HG03045 (cell line): ENCODE data around the gene AQP10.
A peak's percentile ranks its signal among the peaks of the same experiment; 100 is the strongest.
"Not testable (repeated sequence)": the region's sequence is repeated elsewhere in the genome, so short reads cannot be mapped to it uniquely, and the experiment has no call there.

Experiments
- ATAC-seq: cut with Tn5 transposase; IDR thresholded peaks from one replicate; pipeline ENCODE4 v1.9.1; 2021; ENCODE audit warnings: mild to moderate bottlenecking, moderate library complexity; ENCODE audit not compliant: unreplicated experiment

Gene AQP10

DNA sequence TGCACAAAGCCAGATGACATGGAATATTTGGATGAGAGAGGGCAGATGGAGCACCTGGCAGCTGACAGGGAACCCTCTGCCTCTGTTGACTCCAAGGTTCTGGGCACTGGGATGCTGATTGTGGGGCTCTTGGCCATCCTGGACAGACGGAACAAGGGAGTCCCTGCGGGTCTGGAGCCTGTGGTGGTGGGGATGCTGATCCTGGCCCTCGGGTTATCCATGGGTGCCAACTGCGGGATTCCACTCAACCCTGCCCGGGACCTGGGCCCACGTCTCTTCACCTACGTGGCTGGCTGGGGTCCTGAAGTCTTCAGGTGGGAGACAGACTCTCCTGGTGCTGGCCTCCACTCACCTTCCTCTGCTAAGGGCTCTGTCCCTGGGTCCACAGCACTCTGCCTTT lies 2.6 kb downstream of the AQP10 start:
- no peak for ATAC-seq

DNA sequence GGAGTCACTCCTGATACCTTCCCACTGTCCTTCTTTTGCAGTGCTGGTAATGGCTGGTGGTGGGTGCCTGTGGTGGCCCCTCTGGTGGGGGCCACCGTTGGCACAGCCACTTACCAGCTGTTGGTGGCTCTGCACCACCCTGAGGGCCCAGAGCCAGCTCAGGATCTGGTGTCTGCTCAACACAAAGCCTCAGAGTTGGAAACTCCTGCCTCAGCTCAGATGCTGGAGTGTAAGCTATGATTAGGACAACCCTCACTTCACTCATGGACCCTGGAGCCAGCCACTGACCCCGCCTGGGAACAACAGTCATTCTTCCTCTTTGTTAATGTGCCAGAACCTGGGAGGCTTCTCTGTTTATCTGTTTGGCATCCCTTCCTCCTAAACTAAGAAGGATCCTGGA lies 3.3 kb downstream of the AQP10 start:
- no peak for ATAC-seq

DNA sequence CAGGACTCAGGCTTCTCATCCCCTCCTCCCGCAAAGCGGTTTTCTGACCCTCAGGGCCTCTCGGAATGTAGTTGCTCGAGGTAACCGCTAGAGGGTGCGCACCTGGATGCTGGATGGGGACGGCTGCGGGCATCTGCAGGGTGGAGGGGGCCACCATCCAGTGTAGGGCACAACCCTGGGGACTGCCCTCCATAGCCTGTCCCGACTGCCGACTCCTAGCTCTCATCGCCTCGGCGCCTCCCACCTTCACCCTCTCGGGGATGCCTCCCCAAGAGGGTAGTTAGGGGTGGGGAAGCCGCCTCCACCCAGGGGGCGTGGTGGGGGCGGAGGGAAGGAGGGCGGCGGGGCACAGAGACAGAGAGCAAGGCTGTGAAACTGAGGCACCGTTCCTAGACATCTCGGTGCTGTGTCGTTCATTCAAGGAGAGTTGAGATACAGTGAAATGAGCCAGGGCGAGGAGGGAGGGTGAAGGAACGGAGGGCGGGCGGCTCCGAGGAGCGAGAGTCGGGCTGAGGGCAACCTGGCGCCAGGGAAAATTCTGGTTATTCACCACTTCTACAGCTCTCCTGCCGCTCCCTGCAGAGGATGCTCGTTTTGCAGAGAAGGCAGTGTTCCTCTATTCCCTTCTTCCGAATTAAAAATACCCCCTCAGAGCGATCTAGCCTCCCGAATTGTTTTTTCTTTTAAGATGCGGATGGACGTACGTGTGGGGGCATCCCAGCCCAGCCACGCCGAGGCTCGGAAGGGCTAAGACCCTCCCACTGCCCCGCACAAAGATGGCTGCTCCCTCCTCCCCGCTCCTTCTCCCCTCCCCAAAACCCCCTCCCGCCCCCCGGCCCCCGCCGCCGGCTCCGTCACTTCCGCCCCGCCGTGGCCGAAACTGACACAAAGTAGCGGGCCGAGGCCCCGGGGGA lies 4.0 kb downstream of the AQP10 start, which contains the start of gene ATP8B2:
TSS of gene ATP8B2 (plus strand) at position 857 of the 914 bp plus-strand sequence. CDS start 2,617 bp downstream, outside the sequence.
- peak; percentile 50 for ATAC-seq

DNA sequence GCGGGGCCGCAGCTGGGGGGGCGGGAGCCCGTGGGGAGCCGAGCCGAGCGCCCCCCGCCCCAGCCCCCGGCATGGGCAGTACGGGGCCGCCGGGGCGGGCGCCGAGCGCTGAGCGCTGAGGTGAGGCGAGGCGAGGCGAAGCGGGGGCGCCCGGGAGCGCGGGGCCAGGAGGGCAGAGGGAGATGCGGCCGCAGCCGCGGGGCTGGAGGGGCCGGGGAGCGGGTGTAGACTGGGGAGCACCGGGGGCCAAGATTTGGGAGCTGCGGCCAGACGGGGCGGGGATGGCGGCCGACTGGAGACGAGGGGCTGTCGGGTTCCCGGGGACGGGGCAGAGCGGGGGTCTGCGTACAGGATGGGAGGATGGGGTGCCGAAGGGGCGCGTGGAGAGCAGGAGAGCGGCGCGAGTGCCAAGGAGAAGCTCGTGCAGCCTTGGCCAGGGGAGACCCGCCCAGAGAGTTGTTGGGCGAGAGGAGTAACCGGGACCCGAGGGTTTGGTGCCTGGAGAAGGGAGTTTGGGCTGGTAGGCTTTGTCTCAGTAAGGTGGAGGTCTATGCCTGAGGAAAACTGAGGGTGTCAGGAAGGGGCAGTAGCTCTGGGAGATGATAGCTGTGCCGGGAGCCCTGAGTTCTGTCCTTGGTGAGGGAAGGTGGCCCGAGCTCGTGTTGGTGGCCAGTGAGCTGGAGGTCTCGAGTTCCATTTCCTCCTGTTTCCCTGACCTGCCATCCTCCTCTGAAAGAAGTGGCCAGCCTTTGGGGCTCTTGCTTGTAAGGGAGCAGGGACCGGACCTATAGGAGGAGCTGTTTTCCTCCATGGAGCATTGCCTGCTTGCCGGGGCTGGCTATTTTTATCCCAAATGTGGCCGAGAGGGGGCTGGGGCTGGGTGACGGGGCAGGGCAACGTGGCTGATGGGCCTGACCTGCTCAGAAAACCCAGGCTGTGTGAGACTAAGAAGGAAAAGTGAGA lies 5.0 kb downstream of the AQP10 start:
- no peak for ATAC-seq

DNA sequence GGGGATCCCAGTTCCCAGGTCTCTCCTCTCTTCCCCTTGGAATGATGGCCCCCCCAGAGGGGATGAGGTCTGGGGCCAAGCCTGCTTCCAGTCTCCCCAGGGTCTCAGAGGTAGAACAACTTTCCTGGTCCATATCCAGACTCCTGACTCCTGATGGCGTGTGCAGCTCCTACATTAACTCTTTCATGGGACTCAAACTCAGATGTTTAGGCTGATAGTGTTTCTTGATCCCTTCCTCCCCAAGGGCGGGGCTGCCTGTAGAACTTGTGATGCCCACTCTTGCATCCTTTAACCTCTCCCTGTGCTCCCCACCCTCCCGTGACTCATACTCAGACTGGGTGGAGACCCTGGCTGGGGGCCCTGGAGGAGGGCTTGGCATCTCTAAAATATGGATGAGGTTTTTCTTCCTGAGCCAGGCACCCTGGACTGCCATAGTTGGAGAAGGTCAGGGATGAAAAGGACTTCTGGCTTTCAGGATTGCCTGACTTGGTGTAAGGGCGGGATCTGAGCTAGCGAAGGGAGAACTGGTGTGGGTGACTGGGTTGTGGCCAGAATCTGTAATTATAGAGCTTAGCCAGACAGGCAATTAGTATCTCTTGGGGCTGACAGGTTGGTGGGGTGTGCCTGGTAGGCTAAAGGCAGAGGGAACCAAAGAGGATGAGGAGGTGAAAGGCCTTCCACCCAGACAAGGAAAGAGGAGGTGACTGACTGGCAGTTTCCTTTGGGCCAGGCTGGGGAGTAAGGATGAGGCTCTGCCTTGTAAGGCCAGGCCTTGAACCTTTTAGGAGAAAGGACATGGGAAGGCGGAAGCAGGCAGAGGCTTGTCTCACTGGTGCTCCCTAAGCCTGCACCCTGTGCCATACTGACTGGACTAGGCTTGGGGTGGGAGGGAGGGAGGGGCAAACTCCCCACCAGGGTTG lies 5.9 kb downstream of the AQP10 start:
- ATAC-seq, result no peak

DNA sequence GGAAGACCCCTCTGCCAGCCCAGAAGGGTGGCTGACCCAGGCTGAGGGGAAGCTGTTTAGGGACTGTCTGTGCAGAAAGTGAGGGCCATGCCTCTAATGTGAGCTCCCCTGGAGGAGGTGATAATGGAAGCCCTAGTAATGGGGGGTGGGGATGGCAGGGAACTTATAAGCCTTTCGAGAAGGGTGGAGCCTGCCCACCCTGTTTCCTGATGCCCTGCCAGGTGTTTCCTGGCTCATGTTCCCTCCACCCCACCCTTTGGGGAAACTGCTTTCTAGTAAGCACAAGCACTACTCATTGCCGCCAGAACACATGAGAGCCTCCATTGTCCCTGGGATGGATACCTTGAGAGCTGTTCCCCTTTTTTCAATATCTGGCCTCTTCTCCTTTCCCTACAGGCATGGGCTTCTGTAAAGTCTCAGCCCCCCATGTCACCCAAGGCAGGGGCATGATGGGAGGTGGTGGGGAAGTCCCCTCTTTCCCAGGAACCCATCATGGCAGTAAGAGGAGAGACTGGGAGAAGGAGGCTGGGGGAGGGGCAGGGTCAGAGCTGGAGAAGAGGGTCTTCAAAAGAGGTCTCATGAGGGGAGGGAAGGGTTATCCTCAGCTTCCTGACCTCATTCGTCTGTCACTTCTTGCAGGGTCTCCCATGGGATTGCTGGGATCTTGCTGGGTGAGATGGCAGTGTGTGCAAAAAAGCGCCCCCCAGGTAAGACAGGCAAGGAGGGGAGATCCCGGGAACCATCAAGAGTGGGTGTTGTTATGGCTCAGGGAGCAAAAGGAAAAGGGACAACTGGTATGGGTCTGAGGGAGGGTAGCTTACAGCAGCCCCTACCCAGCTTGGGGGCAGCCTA lies 6.8 kb downstream of the AQP10 start:
- no peak for ATAC-seq

DNA sequence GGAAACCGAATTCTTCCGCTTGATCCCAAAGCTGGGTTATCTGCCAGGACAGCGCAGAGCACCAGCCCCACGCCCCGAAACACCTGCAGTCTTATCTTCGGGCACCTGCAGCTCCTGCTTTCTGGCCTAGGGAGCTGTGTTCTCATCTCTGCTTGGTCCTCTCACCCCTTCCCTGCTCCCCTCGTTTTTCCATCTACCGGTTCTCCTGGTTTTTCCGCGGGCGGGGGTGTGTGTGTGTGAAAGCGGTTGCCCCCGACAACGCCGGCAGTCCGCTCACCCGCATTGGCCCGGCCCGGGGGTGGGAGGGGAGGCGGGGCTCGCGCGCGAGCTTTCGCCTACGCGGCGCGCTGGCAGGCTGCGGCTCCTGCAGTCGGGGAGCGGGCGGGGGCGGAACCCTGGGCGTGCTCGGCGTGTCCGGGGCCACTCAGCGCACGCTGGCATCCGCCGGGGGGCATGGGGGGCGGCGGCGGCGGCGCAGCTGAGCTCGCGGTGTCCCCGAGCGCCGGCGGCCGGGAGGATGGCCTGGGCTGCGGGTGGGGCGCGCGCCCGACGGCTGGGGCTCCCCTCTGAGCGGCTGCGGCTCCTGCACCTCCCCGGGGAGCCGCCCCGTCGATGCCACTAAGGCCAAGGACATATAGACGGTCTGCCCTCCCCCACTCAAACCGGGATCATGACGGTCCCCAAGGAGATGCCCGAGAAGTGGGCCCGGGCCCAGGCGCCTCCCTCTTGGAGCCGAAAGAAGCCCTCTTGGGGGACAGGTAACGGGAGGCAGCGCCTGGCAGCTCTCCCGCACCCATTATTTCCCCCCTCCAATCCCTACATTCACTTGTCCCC lies 7.6 kb downstream of the AQP10 start:
- peak; percentile 41 for ATAC-seq

DNA sequence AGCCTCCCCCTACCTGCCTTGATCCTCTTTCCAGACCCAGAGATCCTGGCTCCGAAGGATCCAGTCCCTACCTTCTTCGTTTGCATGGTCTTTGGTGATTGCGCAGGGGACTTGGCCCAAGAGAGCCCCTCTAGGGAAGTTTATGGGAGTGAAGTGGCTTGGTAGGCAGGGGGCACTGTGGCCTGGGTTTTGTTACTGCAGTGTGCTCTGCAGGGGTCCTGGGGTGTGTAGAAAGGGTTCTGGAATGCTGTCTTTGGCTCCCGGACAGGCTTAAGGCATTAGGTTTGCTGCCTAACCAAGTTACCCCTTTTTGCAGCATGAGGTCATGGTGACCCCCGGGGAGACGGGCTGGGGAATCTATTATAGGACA lies 8.2 kb downstream of the AQP10 start:
- no peak for ATAC-seq

DNA sequence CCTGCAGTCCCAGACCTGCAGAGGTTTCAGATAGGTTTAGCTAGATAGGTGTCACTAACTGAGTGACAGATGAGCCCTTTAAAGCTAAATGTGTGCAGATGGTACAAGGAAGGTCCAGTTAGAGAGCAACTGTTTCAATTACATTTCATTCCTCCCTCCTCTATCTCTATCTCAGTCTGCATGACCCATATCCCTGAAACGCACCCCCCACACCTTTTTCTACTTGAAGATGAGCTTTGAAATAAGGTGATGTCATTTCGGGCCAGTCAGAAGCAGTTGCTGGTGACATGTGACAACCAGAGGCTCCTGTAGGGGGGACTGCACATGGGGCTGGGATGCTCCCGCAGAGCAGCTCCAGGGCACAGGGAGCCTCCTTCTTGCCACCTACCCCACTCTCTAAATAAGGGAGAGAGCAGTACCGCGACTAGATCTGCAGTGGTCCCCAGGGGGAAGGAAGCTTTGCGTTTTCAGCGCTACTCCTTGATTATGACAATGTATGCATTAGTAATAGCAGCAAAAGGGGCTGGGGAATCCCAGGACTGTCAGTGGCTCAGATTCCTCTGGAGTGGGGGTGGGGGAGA lies 8.7 kb downstream of the AQP10 start:
- no peak for ATAC-seq

DNA sequence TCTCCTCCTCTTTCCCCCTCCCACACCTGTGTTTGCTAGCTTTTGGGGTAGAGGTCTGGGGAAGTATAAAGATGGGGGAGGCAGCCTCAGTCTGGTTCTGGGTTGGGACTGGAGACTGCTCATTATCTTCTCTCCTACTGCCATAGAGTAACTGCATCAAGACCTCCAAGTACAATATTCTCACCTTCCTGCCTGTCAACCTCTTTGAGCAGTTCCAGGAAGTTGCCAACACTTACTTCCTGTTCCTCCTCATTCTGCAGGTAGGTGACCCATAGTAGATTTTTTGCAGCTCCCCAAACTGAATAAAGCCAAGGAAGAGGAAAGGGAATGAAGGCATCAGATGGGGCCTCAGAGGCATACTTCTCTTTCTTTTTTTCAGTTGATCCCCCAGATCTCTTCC lies 9.8 kb downstream of the AQP10 start:
- ATAC-seq, result no peak

DNA sequence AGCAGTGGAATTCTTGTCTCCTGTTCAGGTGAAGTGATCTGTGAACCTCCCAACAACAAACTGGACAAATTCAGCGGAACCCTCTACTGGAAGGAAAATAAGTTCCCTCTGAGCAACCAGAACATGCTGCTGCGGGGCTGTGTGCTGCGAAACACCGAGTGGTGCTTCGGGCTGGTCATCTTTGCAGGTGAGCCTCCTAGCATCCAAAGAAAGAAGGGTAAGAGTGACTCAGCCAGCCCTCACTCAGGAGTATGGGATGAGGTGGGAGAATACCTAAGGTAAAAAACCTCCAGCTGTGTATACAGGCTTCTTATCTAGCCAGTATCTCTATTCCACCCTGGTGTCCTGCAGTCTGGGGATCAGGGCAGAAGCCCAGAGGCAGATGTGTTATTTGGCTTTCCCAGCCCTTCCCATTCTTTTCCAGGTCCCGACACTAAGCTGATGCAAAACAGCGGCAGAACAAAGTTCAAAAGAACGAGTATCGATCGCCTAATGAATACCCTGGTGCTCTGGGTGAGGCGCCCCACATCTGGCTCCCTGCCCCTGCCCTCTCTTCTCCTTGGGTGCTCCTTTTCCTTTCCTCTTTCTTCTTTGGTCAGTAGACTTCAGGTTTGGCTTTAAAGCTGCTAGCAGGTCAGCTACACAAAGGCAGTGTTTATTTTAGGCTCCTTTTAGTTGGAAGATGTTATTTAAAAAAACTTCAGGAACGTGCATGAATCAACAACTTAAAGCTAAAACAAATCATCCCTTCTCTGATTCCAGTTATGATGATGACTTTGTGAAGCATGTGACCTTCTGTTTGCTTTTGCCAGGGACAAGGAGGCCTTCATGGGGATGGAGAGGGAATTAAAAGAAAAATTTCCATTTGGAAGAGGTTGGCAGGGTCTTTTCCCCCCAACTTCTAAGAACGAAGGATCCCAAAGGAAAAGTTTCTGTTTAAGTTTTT lies 13.5 kb downstream of the AQP10 start:
- ATAC-seq, result no peak

DNA sequence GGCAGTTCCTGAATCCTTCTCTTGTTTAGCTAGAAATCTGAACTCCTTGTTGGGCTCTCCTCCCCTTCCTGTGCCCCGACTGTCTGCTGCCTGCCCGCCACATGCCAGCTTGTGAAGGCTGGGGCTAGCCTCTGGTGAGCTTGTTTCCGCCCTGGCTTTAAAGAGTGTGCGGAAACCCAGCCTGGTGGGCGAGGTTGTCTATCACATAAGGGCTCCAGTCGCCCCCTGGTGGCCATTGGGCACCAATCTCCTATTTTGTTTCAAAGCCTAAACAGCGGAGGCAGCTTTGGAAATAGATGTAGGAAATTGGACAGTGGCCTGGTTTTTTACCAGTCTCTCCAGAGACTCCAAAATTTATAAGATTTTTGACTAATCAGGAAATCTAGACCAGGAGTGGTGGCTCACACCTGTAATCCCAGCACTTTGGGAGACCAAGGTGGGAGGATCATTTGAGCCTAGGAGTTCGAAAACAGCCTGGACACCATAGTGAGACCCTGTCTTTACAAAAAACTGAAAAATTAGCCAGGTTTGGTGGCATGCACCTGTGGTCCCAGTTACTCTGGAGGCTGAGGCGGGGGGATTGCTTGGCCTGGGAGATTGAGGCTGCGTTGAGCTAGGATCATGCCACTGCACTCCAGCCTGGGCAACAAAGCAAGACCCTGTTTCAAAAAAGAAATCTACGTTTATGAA lies 14.3 kb downstream of the AQP10 start:
- ATAC-seq, result no peak

DNA sequence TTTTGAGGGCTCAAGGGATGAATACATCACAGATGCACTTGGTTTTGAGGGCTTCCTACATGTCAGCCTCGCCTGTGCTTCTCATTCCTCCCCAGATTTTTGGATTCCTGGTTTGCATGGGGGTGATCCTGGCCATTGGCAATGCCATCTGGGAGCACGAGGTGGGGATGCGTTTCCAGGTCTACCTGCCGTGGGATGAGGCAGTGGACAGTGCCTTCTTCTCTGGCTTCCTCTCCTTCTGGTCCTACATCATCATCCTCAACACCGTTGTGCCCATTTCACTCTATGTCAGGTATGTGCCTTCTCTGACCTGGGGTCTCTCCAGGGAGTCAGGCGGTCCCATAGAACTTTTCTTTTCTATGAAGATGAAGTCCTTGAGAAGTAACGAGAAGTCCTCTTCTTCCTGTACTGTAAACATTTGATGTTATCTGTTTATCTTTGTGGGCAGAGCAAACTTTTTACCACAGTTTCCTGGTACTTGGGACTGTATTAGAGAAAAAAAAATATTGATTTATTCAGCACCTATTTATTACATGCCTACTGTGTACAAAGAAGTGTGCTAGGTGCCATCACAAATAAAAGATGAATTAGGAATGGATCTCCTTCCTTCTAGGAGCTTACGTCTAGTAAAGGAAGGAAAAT lies 16.5 kb downstream of the AQP10 start:
- ATAC-seq, result no peak

DNA sequence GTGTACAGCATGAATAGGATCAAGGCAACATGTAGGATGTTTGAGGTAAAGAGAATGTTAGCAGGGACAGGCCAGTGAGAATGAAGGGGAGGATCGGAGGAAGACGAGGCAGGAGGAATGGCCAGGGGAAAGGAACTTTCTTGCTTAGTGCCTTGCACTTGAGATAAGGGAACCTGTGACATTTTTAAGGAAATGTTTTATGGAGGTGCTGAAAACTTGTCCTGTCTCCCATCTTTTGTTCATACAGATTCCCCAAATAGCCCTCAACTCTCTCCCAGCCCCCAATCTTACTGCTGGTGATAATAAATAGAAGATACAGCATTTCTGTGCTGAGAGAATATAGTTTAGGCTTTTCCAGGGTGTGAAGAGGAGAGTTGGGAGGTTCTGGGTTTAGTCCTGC lies 18.0 kb downstream of the AQP10 start:
- no peak for ATAC-seq

DNA sequence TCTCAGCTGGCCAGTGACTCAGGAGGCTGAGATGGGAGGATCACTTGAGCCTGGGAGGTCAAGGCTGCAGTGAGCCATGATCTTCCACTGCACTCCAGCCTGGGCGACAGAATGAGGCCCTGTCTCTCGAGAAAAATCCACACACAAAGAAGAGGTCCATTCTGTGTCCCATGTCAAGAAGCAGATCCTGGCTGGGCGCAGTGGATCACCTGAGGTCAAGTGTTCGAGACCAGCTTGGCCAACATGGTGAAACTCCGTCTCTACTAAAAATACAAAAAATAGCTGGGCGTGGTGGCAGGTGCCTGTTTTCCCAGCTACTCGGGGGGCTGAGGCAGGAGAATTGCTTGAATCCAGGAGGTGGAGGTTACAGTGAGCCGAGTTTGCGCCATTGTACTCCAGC lies 20.5 kb downstream of the AQP10 start:
- not testable (repeated sequence) for ATAC-seq

DNA sequence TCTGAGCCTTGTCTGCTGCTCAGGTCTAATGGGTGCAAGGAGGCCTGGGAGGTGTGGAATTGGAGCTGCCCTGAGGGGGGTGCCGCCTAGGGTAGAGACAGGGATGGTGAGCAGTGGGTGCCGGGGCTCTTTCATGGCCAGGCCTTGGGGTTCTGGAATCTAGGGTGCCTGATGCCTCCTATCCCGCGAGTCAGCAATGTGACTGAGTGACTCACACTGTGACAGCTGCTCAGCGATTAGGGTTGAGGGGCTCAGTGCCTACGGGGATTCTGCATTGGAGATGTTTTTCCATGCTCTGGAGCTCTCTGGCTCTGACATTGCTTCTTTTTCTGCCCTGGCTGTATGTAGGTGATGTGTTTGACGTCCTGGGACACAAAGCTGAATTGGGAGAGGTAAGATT lies 21.2 kb downstream of the AQP10 start:
- no peak for ATAC-seq
